ENCODE measurements around the gene SUCLG1.
"Not testable (repeated sequence)": the region's sequence is repeated elsewhere in the genome, so short reads cannot be mapped to it uniquely, and the experiment has no call there.

SUCLG1 gene

GRCh38 chr2:84459018-84459943 is at the start of gene SUCLG1:
TSS of gene SUCLG1 (minus strand) at chr2:84459280. CDS start at chr2:84459269, 11 bp downstream.
- peak; percentile 65 for DNase-seq (ENCODE audit: low read depth)

GRCh38 chr2:84498150-84498799 is 39.2 kb upstream of the SUCLG1 start:
- DNase-seq (ENCODE audit: low read depth) = no peak

GRCh38 chr2:84497285-84497684 is 38.2 kb upstream of the SUCLG1 start:
- no peak for DNase-seq (ENCODE audit: low read depth)

- no peak for DNase-seq (ENCODE audit: low read depth)
These were observed 37.3 kb upstream of the SUCLG1 start for GRCh38 chr2:84496386-84496785.

GRCh38 chr2:84495539-84496146 is 36.6 kb upstream of the SUCLG1 start:
- no peak for DNase-seq (ENCODE audit: low read depth)

- DNase-seq (ENCODE audit: low read depth) = no peak
These were observed 35.0 kb upstream of the SUCLG1 start for GRCh38 chr2:84494070-84494469.

GRCh38 chr2:84493514-84493913 is 34.4 kb upstream of the SUCLG1 start:
- peak; percentile 68 for DNase-seq (ENCODE audit: low read depth)

GRCh38 chr2:84492571-84492970 is 33.5 kb upstream of the SUCLG1 start:
- no peak for DNase-seq (ENCODE audit: low read depth)

GRCh38 chr2:84491741-84492140 is 32.7 kb upstream of the SUCLG1 start:
- DNase-seq (ENCODE audit: low read depth) = no peak

GRCh38 chr2:84491256-84491655 is 32.2 kb upstream of the SUCLG1 start:
- no peak for DNase-seq (ENCODE audit: low read depth)

GRCh38 chr2:84487298-84487996 is 28.4 kb upstream of the SUCLG1 start:
- no peak for DNase-seq (ENCODE audit: low read depth)

GRCh38 chr2:84486441-84487115 is 27.5 kb upstream of the SUCLG1 start:
- no peak for DNase-seq (ENCODE audit: low read depth)

- DNase-seq (ENCODE audit: low read depth) = no peak
These were observed 24.2 kb upstream of the SUCLG1 start for GRCh38 chr2:84483320-84483719.

- DNase-seq (ENCODE audit: low read depth) = no peak
These were observed 23.5 kb upstream of the SUCLG1 start for GRCh38 chr2:84482603-84483002.

- DNase-seq (ENCODE audit: low read depth) = no peak
These were observed 22.6 kb upstream of the SUCLG1 start for GRCh38 chr2:84481702-84482101.

- DNase-seq (ENCODE audit: low read depth) = no peak
These were observed 19.8 kb upstream of the SUCLG1 start for GRCh38 chr2:84478867-84479266.

- DNase-seq (ENCODE audit: low read depth) = no peak
These were observed 18.8 kb upstream of the SUCLG1 start for GRCh38 chr2:84477886-84478285.

GRCh38 chr2:84474176-84474575 is 15.1 kb upstream of the SUCLG1 start:
- no peak for DNase-seq (ENCODE audit: low read depth)

GRCh38 chr2:84472856-84473565 is 13.9 kb upstream of the SUCLG1 start:
- no peak for DNase-seq (ENCODE audit: low read depth)

- DNase-seq (ENCODE audit: low read depth) = not testable (repeated sequence)
These were observed 13.3 kb upstream of the SUCLG1 start for GRCh38 chr2:84472423-84472822.

- no peak for DNase-seq (ENCODE audit: low read depth)
These were observed 8.3 kb upstream of the SUCLG1 start for GRCh38 chr2:84467389-84467788.
